ENCODE measurements around the gene CAMSAP1.

The CAMSAP1 gene

GRCh38 chr9:135810806-135811575 is 96.4 kb downstream of the CAMSAP1 start:
- DNase-seq: no peak

GRCh38 chr9:135809166-135809565 is 98.2 kb downstream of the CAMSAP1 start:
- peak; percentile 84 for DNase-seq

GRCh38 chr9:135805422-135806022 is 101.8 kb downstream of the CAMSAP1 start:
- DNase-seq: no peak

- peak; percentile 39 for DNase-seq
Observed at GRCh38 chr9:135804581-135805421, 102.5 kb downstream of the CAMSAP1 start.

GRCh38 chr9:135803441-135803840 is 103.9 kb downstream of the CAMSAP1 start:
- DNase-seq: no peak

GRCh38 chr9:135802876-135803419 is 104.4 kb downstream of the CAMSAP1 start:
- DNase-seq: no peak

- DNase-seq: no peak
Observed at GRCh38 chr9:135801070-135801469, 106.3 kb downstream of the CAMSAP1 start.

GRCh38 chr9:135799261-135799660 is 108.1 kb downstream of the CAMSAP1 start:
- no peak for DNase-seq

- DNase-seq: no peak
Observed at GRCh38 chr9:135798263-135798585, 109.1 kb downstream of the CAMSAP1 start.

GRCh38 chr9:135797507-135798262 is 109.7 kb downstream of the CAMSAP1 start:
- DNase-seq: peak; percentile 47

- DNase-seq: no peak
Observed at GRCh38 chr9:135796784-135797485, 110.4 kb downstream of the CAMSAP1 start.

- no peak for DNase-seq
Observed at GRCh38 chr9:135795391-135795790, 112.0 kb downstream of the CAMSAP1 start.

GRCh38 chr9:135794361-135794885 is 112.9 kb downstream of the CAMSAP1 start:
- DNase-seq: no peak

GRCh38 chr9:135794057-135794335 is 113.3 kb downstream of the CAMSAP1 start:
- DNase-seq: no peak

GRCh38 chr9:135793221-135794056 is 113.9 kb downstream of the CAMSAP1 start:
- no peak for DNase-seq

- DNase-seq: no peak
Observed at GRCh38 chr9:135792268-135793128, 114.8 kb downstream of the CAMSAP1 start.

GRCh38 chr9:135791431-135792267 is 115.7 kb downstream of the CAMSAP1 start:
- DNase-seq: no peak

- no peak for DNase-seq
Observed at GRCh38 chr9:135790850-135791249, 116.5 kb downstream of the CAMSAP1 start.

- no peak for DNase-seq
Observed at GRCh38 chr9:135790356-135790755, 117.0 kb downstream of the CAMSAP1 start.
